ENCODE measurements around the gene ADCK1.
"Not testable (repeated sequence)": the region's sequence is repeated elsewhere in the genome, so short reads cannot be mapped to it uniquely, and the experiment has no call there.

ADCK1 gene

GRCh38 chr14:77864580-77864979 is 64.7 kb downstream of the ADCK1 start:
- DNase-seq (ENCODE audit: low read depth in 2 of 3, low spot score in 1 of 3): no peak

- no peak for DNase-seq (ENCODE audit: low read depth in 2 of 3, low spot score in 1 of 3)
Measured at GRCh38 chr14:77865455-77865854, 65.5 kb downstream of the ADCK1 start.

- DNase-seq (ENCODE audit: low read depth in 2 of 3, low spot score in 1 of 3): no peak
Measured at GRCh38 chr14:77866932-77867331, 67.0 kb downstream of the ADCK1 start.

- DNase-seq (ENCODE audit: low read depth in 2 of 3, low spot score in 1 of 3): no peak
Measured at GRCh38 chr14:77867476-77867875, 67.6 kb downstream of the ADCK1 start.

GRCh38 chr14:77868552-77869285 is 68.8 kb downstream of the ADCK1 start:
- no peak for DNase-seq (ENCODE audit: low read depth in 2 of 3, low spot score in 1 of 3)

- no peak for DNase-seq (ENCODE audit: low read depth in 2 of 3, low spot score in 1 of 3)
Measured at GRCh38 chr14:77869340-77869739, 69.4 kb downstream of the ADCK1 start.

- DNase-seq (ENCODE audit: low read depth in 2 of 3, low spot score in 1 of 3): no peak
Measured at GRCh38 chr14:77870646-77871045, 70.7 kb downstream of the ADCK1 start.

GRCh38 chr14:77872152-77872551 is 72.2 kb downstream of the ADCK1 start:
- DNase-seq (ENCODE audit: low read depth in 2 of 3, low spot score in 1 of 3): no peak

- no peak for DNase-seq (ENCODE audit: low read depth in 2 of 3, low spot score in 1 of 3)
Measured at GRCh38 chr14:77872983-77873382, 73.1 kb downstream of the ADCK1 start.

- no peak for DNase-seq (ENCODE audit: low read depth in 2 of 3, low spot score in 1 of 3)
Measured at GRCh38 chr14:77878783-77879182, 78.9 kb downstream of the ADCK1 start.

- no peak for DNase-seq (ENCODE audit: low read depth in 2 of 3, low spot score in 1 of 3)
Measured at GRCh38 chr14:77880056-77880455, 80.1 kb downstream of the ADCK1 start.

GRCh38 chr14:77882098-77882497 is 82.2 kb downstream of the ADCK1 start:
- no peak for DNase-seq (ENCODE audit: low read depth in 2 of 3, low spot score in 1 of 3)

GRCh38 chr14:77882636-77883035 is 82.7 kb downstream of the ADCK1 start:
- DNase-seq (ENCODE audit: low read depth in 2 of 3, low spot score in 1 of 3): no peak

- DNase-seq (ENCODE audit: low read depth in 2 of 3, low spot score in 1 of 3): no peak
Measured at GRCh38 chr14:77883131-77883846, 83.4 kb downstream of the ADCK1 start.

GRCh38 chr14:77883847-77884238 is 83.9 kb downstream of the ADCK1 start:
- no peak for DNase-seq (ENCODE audit: low read depth in 2 of 3, low spot score in 1 of 3)

- DNase-seq (ENCODE audit: low read depth in 2 of 3, low spot score in 1 of 3): no peak
Measured at GRCh38 chr14:77885367-77885766, 85.5 kb downstream of the ADCK1 start.

- DNase-seq (ENCODE audit: low read depth in 2 of 3, low spot score in 1 of 3): no peak
Measured at GRCh38 chr14:77886010-77886409, 86.1 kb downstream of the ADCK1 start.

GRCh38 chr14:77888903-77889302 is 89.0 kb downstream of the ADCK1 start:
- DNase-seq (ENCODE audit: low read depth in 2 of 3, low spot score in 1 of 3): not testable (repeated sequence)

GRCh38 chr14:77889971-77890442 is 90.1 kb downstream of the ADCK1 start:
- no peak for DNase-seq (ENCODE audit: low read depth in 2 of 3, low spot score in 1 of 3)

GRCh38 chr14:77890873-77891272 is 91.0 kb downstream of the ADCK1 start:
- no peak for DNase-seq (ENCODE audit: low read depth in 2 of 3, low spot score in 1 of 3)

GRCh38 chr14:77892381-77892871 is 92.5 kb downstream of the ADCK1 start:
- no peak for DNase-seq (ENCODE audit: low read depth in 2 of 3, low spot score in 1 of 3)

- DNase-seq (ENCODE audit: low read depth in 2 of 3, low spot score in 1 of 3): no peak
Measured at GRCh38 chr14:77892890-77893484, 93.1 kb downstream of the ADCK1 start.
